OCI-LY7 (cell line): ENCODE data around the gene TBC1D21. TPM values are rescaled to one million over a fixed set of nuclear protein-coding genes. Genes with fewer than 3 reads are reported as not detected.

Experiments used
- BruUV-seq: library from RNA; stranded (reverse); fragments of 400-500 nt; replicated peaks from 2 replicates; lab custom pipeline; 2021; lab: Mats Ljungman, UMichigan
- CTCF ChIA-PET: fragments of 300-600 bp; sonication (Branson Sonifier 250); formaldehyde crosslinking; loops from one replicate; lab custom pipeline; 2022; ENCODE audit warnings: antibody characterized with exemption; ENCODE audit not compliant: unreplicated experiment; lab: Charles Lee
- POLR2A ChIA-PET: fragments of 300-600 bp; sonication (Branson Sonifier 250); formaldehyde crosslinking; loops from one replicate; lab custom pipeline; 2022; ENCODE audit warnings: antibody characterized with exemption; lab: Charles Lee
- DNase-seq: peaks from one replicate; pipeline ENCODE4 v3.0.0-alpha.2; 2015; ENCODE audit warnings: low spot score
- H2AFZ ChIP-seq: fragments of 200-600 bp; sonication (generic), shearing (Covaris generic); 2 replicates; pipeline ENCODE4 v1.6.1; 2014; ENCODE audit warnings: mild to moderate bottlenecking, antibody characterized with exemption, low read length, moderate library complexity
- H3K27ac ChIP-seq: fragments of 200-600 bp; sonication (generic); 2 replicates; pipeline ENCODE4 v1.5.1; 2014; ENCODE audit warnings: mixed run types, low read depth, mild to moderate bottlenecking, moderate library complexity, low read length, inconsistent platforms; ENCODE audit not compliant: poor library complexity, severe bottlenecking
- H3K36me3 ChIP-seq: fragments of 200-600 bp; sonication (generic); 2 replicates; pipeline ENCODE4 v1.6.1; 2014; ENCODE audit warnings: mild to moderate bottlenecking, antibody characterized with exemption, low read length, moderate library complexity, mixed read lengths; ENCODE audit not compliant: insufficient read depth
- H3K4me1 ChIP-seq: fragments of 200-600 bp; sonication (generic); 2 replicates; pipeline ENCODE4 v1.5.1; 2014; ENCODE audit warnings: mild to moderate bottlenecking, low read length; ENCODE audit not compliant: insufficient read depth, poor library complexity, severe bottlenecking
- H3K4me2 ChIP-seq: fragments of 200-600 bp; sonication (generic); 2 replicates; pipeline ENCODE4 v1.6.1; 2014; ENCODE audit warnings: mild to moderate bottlenecking, low read length
- H3K4me3 ChIP-seq: fragments of 200-600 bp; sonication (generic); 2 replicates; pipeline ENCODE4 v1.5.1; 2014; ENCODE audit warnings: mild to moderate bottlenecking, low read depth, low read length; ENCODE audit not compliant: poor library complexity, severe bottlenecking
- H3K79me2 ChIP-seq: fragments of 200-600 bp; sonication (generic); 2 replicates; pipeline ENCODE4 v1.6.1; 2016; ENCODE audit warnings: low read depth, mild to moderate bottlenecking, low read length, moderate library complexity, mixed read lengths; ENCODE audit not compliant: insufficient read depth
- H3K9me2 ChIP-seq: fragments of 200-600 bp; sonication (generic); 2 replicates; pipeline ENCODE4 v1.6.1; 2016; ENCODE audit warnings: mild to moderate bottlenecking, low read length, mixed read lengths; ENCODE audit not compliant: insufficient read depth
- H3K9me3 ChIP-seq: fragments of 200-600 bp; sonication (generic); 2 replicates; pipeline ENCODE4 v1.6.1; 2014; ENCODE audit warnings: mild to moderate bottlenecking, mixed run types, low read length, mixed read lengths
- H4K20me1 ChIP-seq: fragments of 200-600 bp; sonication (generic); 2 replicates; pipeline ENCODE4 v1.6.1; 2014; ENCODE audit warnings: mild to moderate bottlenecking, antibody characterized with exemption, low read length, moderate library complexity, mixed read lengths; ENCODE audit not compliant: insufficient read depth
- CTCF ChIP-seq: fragments of 200-600 bp; sonication (generic); conservative IDR thresholded peaks from 2 replicates; pipeline ENCODE4 v1.5.1; 2014; ENCODE audit warnings: mild to moderate bottlenecking, antibody characterized with exemption, low read length, moderate library complexity, mixed read lengths
- EZH2phosphoT487 ChIP-seq: fragments of 200-600 bp; sonication (generic); IDR thresholded peaks from 2 replicates; pipeline ENCODE4 v1.6.1; 2018; ENCODE audit warnings: low read depth, borderline replicate concordance, mild to moderate bottlenecking, mixed run types, antibody characterized with exemption, low read length, moderate library complexity, mixed read lengths
- intact Hi-C: fragments of 100-400 bp; cut with micrococcal nuclease; formaldehyde crosslinking; loops from one replicate; pipeline ENCODE4 v1.10.0; 2022; ENCODE audit not compliant: unreplicated experiment
- total RNA-seq, 2 experiments: library from RNA; depleted of rRNA in 1 of 2; stranded (reverse); fragments of >200 nt in 1 of 2; shearing (Covaris generic) in 1 of 2; gene quantifications; 2 replicates each; pipeline ENCODE4 v1.2.3, GENCODE V29; 2014 to 2022

The TBC1D21 gene
- total RNA-seq, 2 experiments from 2014 or later = not detected

DNA sequence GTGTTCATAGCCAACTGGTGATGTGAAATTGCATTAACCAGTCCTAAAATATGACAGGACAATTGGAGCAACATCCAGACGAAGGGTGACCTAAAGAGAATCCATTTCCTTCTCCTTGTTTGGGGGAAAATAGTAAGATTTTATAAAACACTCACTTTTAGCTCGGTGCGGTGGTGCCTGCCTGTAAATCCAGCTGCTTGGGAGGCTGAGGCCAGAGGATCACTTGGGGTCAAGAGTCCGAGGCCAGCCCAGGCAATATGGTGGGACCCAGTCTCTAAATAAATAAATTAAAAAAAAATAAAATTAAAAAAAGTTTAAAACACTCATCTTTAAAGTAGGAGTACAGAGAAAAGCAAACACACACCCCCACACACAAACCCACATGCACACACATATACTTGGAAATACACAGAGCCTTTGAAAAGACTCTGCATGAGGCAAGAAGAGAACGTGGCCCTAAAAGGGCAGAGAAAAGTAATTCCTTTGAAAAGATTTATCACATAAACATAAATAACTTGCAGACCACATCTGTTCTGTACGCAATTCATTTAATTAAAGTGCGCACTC lies 38.7 kb downstream of the TBC1D21 start:
- ChIA-PET CTCF (no interaction called here), POLR2A (no interaction called here)
- Histone ChIP-seq H3K4me3 (no peak overlapping the region), H2AFZ (no peak overlapping the region), H3K9me2 (no peaks in the 10 kb centered on the region), H3K4me2 (no peak overlapping the region), H3K36me3 (no peaks in the 10 kb centered on the region), H3K27ac (no peak overlapping the region), H3K9me3 (no peaks in the 10 kb centered on the region), H4K20me1 (no peaks in the 10 kb centered on the region), H3K4me1 (no peaks in the 10 kb centered on the region), H3K79me2 (no peaks in the 10 kb centered on the region)
- no TSS peak for BruUV-seq
- intact Hi-C loops = no loop called here
- DNase-seq = no peak
- no peak for TF ChIP-seq CTCF
- no peak for TF ChIP-seq EZH2phosphoT487

GRCh38 chr15:73914145-73914544 lies 40.8 kb downstream of the TBC1D21 start:
- no peak overlapping the region for H2AFZ ChIP-seq
- TF ChIP-seq EZH2phosphoT487 = no peak
- no peak for TF ChIP-seq CTCF
- no peaks in the 10 kb centered on the region for H3K4me1 ChIP-seq
- H4K20me1 ChIP-seq = no peaks in the 10 kb centered on the region
- no peaks in the 10 kb centered on the region for H3K79me2 ChIP-seq
- H3K27ac ChIP-seq = no peak overlapping the region
- intact Hi-C loops = no loop called here
- ChIA-PET POLR2A (no interaction called here), CTCF (no interaction called here)
- no peak overlapping the region for H3K4me2 ChIP-seq
- H3K9me2 ChIP-seq = no peaks in the 10 kb centered on the region
- H3K9me3 ChIP-seq = no peaks in the 10 kb centered on the region
- DNase-seq = no peak
- no TSS peak for BruUV-seq
- H3K4me3 ChIP-seq = no peak overlapping the region
- no peaks in the 10 kb centered on the region for H3K36me3 ChIP-seq

- Histone ChIP-seq H4K20me1 (no peaks in the 10 kb centered on the region), H3K4me3 (no peak overlapping the region), H3K9me3 (no peaks in the 10 kb centered on the region), H3K9me2 (no peaks in the 10 kb centered on the region), H3K4me2 (no peak overlapping the region), H3K4me1 (no peaks in the 10 kb centered on the region), H2AFZ (no peak overlapping the region), H3K36me3 (no peaks in the 10 kb centered on the region), H3K79me2 (no peaks in the 10 kb centered on the region), H3K27ac (no peak overlapping the region)
- TF ChIP-seq CTCF = no peak
- TF ChIP-seq EZH2phosphoT487 = no peak
- ChIA-PET POLR2A (interaction anchor here (0.6 kb wide), 1 partner anchor 673 kb away, joined by 3 read pairs; no protein-coding TSS in a partner anchor), CTCF (no interaction called here)
- DNase-seq = no peak
- intact Hi-C loops = no loop called here
- BruUV-seq = no TSS peak
These were observed 41.7 kb downstream of the TBC1D21 start for GRCh38 chr15:73915082-73915481.
